HCT116 (cell line): ENCODE results near the gene NUDT16. TPM values are rescaled to one million over a fixed set of nuclear protein-coding genes. Genes with fewer than 3 reads are reported as not detected.

Experiments
- ATAC-seq: fragments of 200-7000 bp; cut with Tn5 transposase; 2 replicates; pipeline ENCODE4 v1.9.1; 2020; ENCODE audit warnings: mild to moderate bottlenecking, moderate library complexity
- Bru-seq: library from RNA; stranded (reverse); fragments of 400-500 nt; gene quantifications from one replicate; lab custom pipeline; 2021; lab: Mats Ljungman, UMichigan
- BruChase-seq, 2 experiments: library from RNA; stranded (reverse); fragments of 400-500 nt; gene quantifications; one replicate each; lab custom pipeline; 2021; lab: Mats Ljungman, UMichigan
- BruUV-seq: library from RNA; stranded (reverse); fragments of 400-500 nt; replicated peaks from 2 replicates; lab custom pipeline; 2021; lab: Mats Ljungman, UMichigan
- CTCF ChIA-PET: fragments of 300-600 bp; sonication (Branson Sonifier 250); formaldehyde crosslinking; loops from one replicate; lab custom pipeline; 2021; ENCODE audit warnings: antibody characterized with exemption; lab: Charles Lee
- POLR2A ChIA-PET: fragments of 300-600, 350-600 bp; sonication (Branson Sonifier 250); formaldehyde crosslinking; loops from one replicate; lab custom pipeline; 2021; ENCODE audit warnings: antibody characterized with exemption; lab: Charles Lee
- RAD21 ChIA-PET, 2 experiments: fragments of 300-600 bp; sonication (Branson Sonifier 250); formaldehyde crosslinking; loops; one replicate each; lab custom pipeline; 2023; ENCODE audit warnings: low total read pairs in 2 of 2; ENCODE audit not compliant: uncharacterized antibody in 2 of 2, unreplicated experiment in 2 of 2, low non-redundant PET in 1 of 2; lab: Charles Lee
- DNase-seq: peaks from one replicate; pipeline ENCODE4 v3.0.0-alpha.2; 2010; ENCODE audit warnings: low read depth, low spot score
- H2AFZ ChIP-seq: fragments of 200-600 bp; shearing (Covaris generic), sonication (generic); 2 replicates; pipeline ENCODE4 v1.6.1; 2017; ENCODE audit warnings: low read depth, mixed run types, mixed read lengths, antibody characterized with exemption, low read length; ENCODE audit not compliant: poor library complexity, severe bottlenecking
- H3K27ac ChIP-seq: 2 replicates; pipeline ENCODE4 v1.5.1; 2012; ENCODE audit warnings: low read depth, low read length
- H3K27me3 ChIP-seq: fragments of 200-600 bp; sonication (generic); 2 replicates; pipeline ENCODE4 v1.6.1; 2016; ENCODE audit warnings: mixed run types, low read length, mixed read lengths; ENCODE audit not compliant: insufficient read depth
- H3K36me3 ChIP-seq, 2 experiments: fragments of 200-500 bp in 1 of 2; fragments of 200-600 bp in 1 of 2; sonication (Bioruptor generic) in 1 of 2; sonication (generic) in 1 of 2; 2 replicates each; pipeline versions ENCODE4 v1.5.1 to v1.6.1; 2014 to 2016; ENCODE audit warnings: low read length in 2 of 2, inconsistent platforms in 1 of 2, mixed read lengths in 1 of 2, mixed run types in 1 of 2; ENCODE audit not compliant: insufficient read depth in 2 of 2, control insufficient read depth in 1 of 2
- H3K4me1 ChIP-seq, 2 experiments: fragments of 200-600 bp in 1 of 2; sonication (generic) in 1 of 2; 2 replicates each; pipeline versions ENCODE4 v1.5.1 to v1.6.1; 2012 to 2017; ENCODE audit warnings: low read length in 2 of 2, inconsistent platforms in 1 of 2, mild to moderate bottlenecking in 1 of 2, mixed read lengths in 1 of 2, mixed run types in 1 of 2, moderate library complexity in 1 of 2; ENCODE audit not compliant: insufficient read depth in 2 of 2, control insufficient read depth in 1 of 2
- H3K4me2 ChIP-seq: fragments of 200-600 bp; sonication (generic); 2 replicates; pipeline ENCODE4 v1.6.1; 2017; ENCODE audit warnings: mixed run types, low read length, mixed read lengths
- H3K4me3 ChIP-seq, 2 experiments: fragments of 200-600 bp in 1 of 2; sonication (generic) in 1 of 2; replicated peaks in 1 of 2; 2 replicates each; pipeline ENCODE4 v1.5.1; 2011 to 2016; ENCODE audit warnings: low read length in 2 of 2, control low read depth in 1 of 2, low read depth in 1 of 2, mild to moderate bottlenecking in 1 of 2, mixed read lengths in 1 of 2, mixed run types in 1 of 2
- H3K79me2 ChIP-seq: fragments of 200-600 bp; sonication (generic); 2 replicates; pipeline ENCODE4 v1.6.1; 2017; ENCODE audit warnings: mild to moderate bottlenecking, mixed run types, low read length, moderate library complexity, mixed read lengths; ENCODE audit not compliant: insufficient read depth
- H3K9ac ChIP-seq: fragments of 200-600 bp; sonication (generic); 2 replicates; pipeline ENCODE4 v1.6.1; 2016; ENCODE audit warnings: low read length, mixed read lengths
- H3K9me2 ChIP-seq: fragments of 200-600 bp; sonication (generic), shearing (Covaris generic); 2 replicates; pipeline ENCODE4 v1.6.1; 2017; ENCODE audit warnings: mixed run types, mild to moderate bottlenecking, moderate library complexity; ENCODE audit not compliant: insufficient read depth
- H3K9me3 ChIP-seq, 2 experiments: fragments of 200-500 bp in 1 of 2; fragments of 200-600 bp in 1 of 2; sonication (Bioruptor generic) in 1 of 2; sonication (generic) in 1 of 2; 2 replicates each; pipeline ENCODE4 v1.6.1; 2014 to 2017; ENCODE audit warnings: low read length in 2 of 2, mixed read lengths in 2 of 2, inconsistent platforms in 1 of 2, low read depth in 1 of 2, mild to moderate bottlenecking in 1 of 2, mixed run types in 1 of 2, moderate library complexity in 1 of 2; ENCODE audit not compliant: control insufficient read depth in 1 of 2, insufficient read depth in 1 of 2
- H4K20me1 ChIP-seq: fragments of 200-600 bp; sonication (generic), shearing (Covaris generic); 2 replicates; pipeline ENCODE4 v1.6.1; 2017; ENCODE audit warnings: mixed run types, mild to moderate bottlenecking, moderate library complexity; ENCODE audit not compliant: insufficient read depth
- ATF3 ChIP-seq: IDR thresholded peaks from 2 replicates; pipeline ENCODE4 v1.6.1; 2012
- CEBPB ChIP-seq: IDR thresholded peaks from 2 replicates; pipeline ENCODE4 v1.6.1; 2012; ENCODE audit warnings: low read depth
- CTCF ChIP-seq, 3 experiments: fragments of 200-600 bp in 1 of 3; sonication (generic) in 1 of 3; IDR thresholded peaks in 2 of 3; conservative IDR thresholded peaks in 1 of 3; 2 replicates each; pipeline ENCODE4 v1.5.1; 2012 to 2017; ENCODE audit warnings: low read depth in 2 of 3, low read length in 2 of 3, antibody characterized with exemption in 1 of 3, borderline replicate concordance in 1 of 3, control low read depth in 1 of 3, mild to moderate bottlenecking in 1 of 3, mixed read lengths in 1 of 3, mixed run types in 1 of 3, moderate library complexity in 1 of 3; ENCODE audit not compliant: insufficient read depth in 1 of 3
- EGR1 ChIP-seq: IDR thresholded peaks from 2 replicates; pipeline ENCODE4 v1.6.1; 2012; ENCODE audit warnings: low read depth
- EZH2phosphoT487 ChIP-seq: fragments of 200-600 bp; IDR thresholded peaks from 2 replicates; pipeline ENCODE4 v1.6.1; 2018; ENCODE audit warnings: antibody characterized with exemption, borderline replicate concordance
- FOSL1 ChIP-seq: IDR thresholded peaks from 2 replicates; pipeline ENCODE4 v1.6.1; 2012; ENCODE audit warnings: low read depth
- POLR2A ChIP-seq: IDR thresholded peaks from 2 replicates; pipeline ENCODE4 v1.7.0; 2011; ENCODE audit warnings: borderline replicate concordance; ENCODE audit not compliant: insufficient read depth, insufficient read length; ENCODE audit errors: extremely low read depth
- POLR2AphosphoS5 ChIP-seq: IDR thresholded peaks from 2 replicates; pipeline ENCODE4 v1.6.1; 2011; ENCODE audit warnings: mild to moderate bottlenecking, low read depth, low read length, moderate library complexity
- RAD21 ChIP-seq: IDR thresholded peaks from 2 replicates; pipeline ENCODE4 v1.6.1; 2012; ENCODE audit warnings: low read depth, mild to moderate bottlenecking
- SIN3A ChIP-seq: IDR thresholded peaks from 2 replicates; pipeline ENCODE4 v1.6.1; 2012; ENCODE audit warnings: low read depth
- SP1 ChIP-seq: IDR thresholded peaks from 2 replicates; pipeline ENCODE4 v1.6.1; 2012; ENCODE audit warnings: low read depth
- YY1 ChIP-seq: IDR thresholded peaks from 2 replicates; pipeline ENCODE4 v1.6.1; 2011; ENCODE audit warnings: low read length, low read depth, moderate library complexity, mild to moderate bottlenecking; ENCODE audit not compliant: insufficient replicate concordance; ENCODE audit errors: extremely low read depth
- ZNF274 ChIP-seq: fragments of 200-500 bp; sonication (Bioruptor generic); IDR thresholded peaks from 2 replicates; pipeline ENCODE4 v1.6.1; 2014; ENCODE audit warnings: mild to moderate bottlenecking, low read depth, low read length, inconsistent platforms
- intact Hi-C: fragments of 100-400 bp; cut with micrococcal nuclease; formaldehyde crosslinking; loops from 2 replicates; pipeline ENCODE4 v1.10.0; 2022
- long read RNA-seq: library from polyadenylated mRNA; unstranded; transcript quantifications from one replicate; pipeline ENCODE4 v2.0.0, GENCODE V29; 2021; ENCODE audit not compliant: unreplicated experiment
- polyA plus RNA-seq: library from polyadenylated mRNA; unstranded; fragments of >200 nt; gene quantifications from 2 replicates; pipeline ENCODE4 v1.2.1, GENCODE V29; 2012; ENCODE audit warnings: missing spikeins
- total RNA-seq: library from RNA; stranded (reverse); gene quantifications from one replicate; pipeline ENCODE4 v1.2.1, GENCODE V29; 2021; ENCODE audit not compliant: unreplicated experiment

Gene NUDT16
- total RNA-seq, result 9.7 TPM
- polyA plus RNA-seq, result 4.9 and 7.5 TPM in 2 replicates
- Bru-seq, nascent RNA, result percentile 75 among the genes with signal in this experiment
- BruChase-seq, experiment 1, labeled RNA remaining after a 6-hour chase, result percentile 94 among the genes with signal in this experiment
- BruChase-seq, experiment 2, labeled RNA remaining after a 2-hour chase, result percentile 94 among the genes with signal in this experiment
- long read RNA-seq, full-length matches to known transcripts, result 8 of 9 reads
- long read RNA-seq, partial matches to known transcripts, result 1 of 9 reads
- long read RNA-seq, other reads (novel, unspliced or antisense), result 0 of 9 reads

- TF ChIP-seq FOSL1, result no peak
- no peak for TF ChIP-seq ZNF274
- TF ChIP-seq SP1, result peak; percentile 93
- peak; percentile 57 for TF ChIP-seq POLR2A
- TF ChIP-seq ATF3, result no peak
- TF ChIP-seq POLR2AphosphoS5, result peak; percentile 75
- no peak; the same call in 1 of the 2 replicates for TF ChIP-seq SIN3A
- TF ChIP-seq EZH2phosphoT487, result no peak
- peak; percentile 76 for TF ChIP-seq YY1
- no peak for TF ChIP-seq CEBPB
- 0 out of 6 replicates have a peak, but pooled peaks of 1 of the 3 experiments have one; percentile 5 for TF ChIP-seq CTCF (IDR thresholded peaks at IDR 0.05 in 2 of 3, conservative IDR thresholded peaks at IDR 0.05 in 1 of 3; ENCODE audit: borderline replicate concordance in 1 of 3, insufficient read depth in 1 of 3, low read depth in 2 of 3, low read length in 2 of 3)
- no peak for TF ChIP-seq RAD21
- TF ChIP-seq EGR1, result no peak
Measured at GRCh38 chr3:131381445-131382291, at the start of gene NUDT16. Gene NUDT16, plus strand, starts transcription at chr3:131381774. Its CDS starts 31 bp downstream, at chr3:131381805.

More at GRCh38 chr3:131381445-131382291, at the start of gene NUDT16:
- H3K79me2 ChIP-seq, result 0 out of 2 replicates have a peak, but pooled peaks cover 4% of the 10 kb centered on the region
- H3K27me3 ChIP-seq, result no peaks in the 10 kb centered on the region
- peak within 1 kb of the TSS; percentile 98 for H3K4me2 ChIP-seq
- ChIA-PET POLR2A (interaction anchor here (0.6 to 1.2 kb wide), 2 partner anchors 20 to 84 kb away, joined by 3 read pairs; no protein-coding TSS in a partner anchor), RAD21 (interaction anchor here in 1 of 2 experiments (0.6 kb wide), 1 partner anchor 347 kb away, joined by 3 read pairs; no protein-coding TSS in a partner anchor), CTCF (no interaction called here)
- ATAC-seq (peak; percentile 98), DNase-seq (peak; percentile 96)
- H4K20me1 ChIP-seq, result no peaks in the 10 kb centered on the region
- H3K4me3 ChIP-seq, result peak within 1 kb of the TSS; percentile 84 to 88
- peak within 1 kb of the TSS; percentile 24 for H2AFZ ChIP-seq
- peaks cover 3 to 18% of the 10 kb centered on the region in 2 experiments; a peak in 2 of 4 replicates for H3K4me1 ChIP-seq
- H3K36me3 ChIP-seq, result no peaks in the 10 kb centered on the region
- peak within 1 kb of the TSS; percentile 28; the same call in 1 of the 2 replicates for H3K27ac ChIP-seq
- H3K9me3 ChIP-seq, result no peaks in the 10 kb centered on the region
- no peaks in the 10 kb centered on the region for H3K9me2 ChIP-seq
- intact Hi-C loops, result no loop called here
- H3K9ac ChIP-seq, result peak within 1 kb of the TSS; percentile 84
- BruUV-seq, result no TSS peak
